ENCODE data around the gene DDX10. TPM values are rescaled to one million over a fixed set of nuclear protein-coding genes. Genes with fewer than 3 reads are reported as not detected.

The DDX10 gene
- total and polyA plus RNA-seq, 2 experiments from 2014 or later = 32.4 to 37.8 TPM

DNA sequence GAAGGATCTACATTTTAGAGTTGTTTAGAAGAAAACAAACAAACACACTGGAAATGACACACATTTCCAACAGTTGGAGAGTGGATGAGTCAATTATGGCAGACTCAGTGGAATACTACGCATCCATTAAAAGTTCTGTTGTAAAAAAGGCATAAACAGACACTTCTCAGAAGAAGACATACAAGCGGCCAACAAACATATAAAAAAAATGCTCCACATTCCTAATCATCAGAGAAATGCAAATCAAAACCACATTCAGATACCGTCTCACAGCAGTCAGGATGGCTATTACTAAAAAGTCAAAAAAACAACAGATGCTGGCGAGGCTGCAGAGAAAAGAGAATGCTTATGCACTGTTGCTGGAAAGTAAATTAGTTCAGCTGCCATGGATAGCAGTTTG lies 298.2 kb downstream of the DDX10 start (continued):
- TF ChIP-seq, protein P1, sequence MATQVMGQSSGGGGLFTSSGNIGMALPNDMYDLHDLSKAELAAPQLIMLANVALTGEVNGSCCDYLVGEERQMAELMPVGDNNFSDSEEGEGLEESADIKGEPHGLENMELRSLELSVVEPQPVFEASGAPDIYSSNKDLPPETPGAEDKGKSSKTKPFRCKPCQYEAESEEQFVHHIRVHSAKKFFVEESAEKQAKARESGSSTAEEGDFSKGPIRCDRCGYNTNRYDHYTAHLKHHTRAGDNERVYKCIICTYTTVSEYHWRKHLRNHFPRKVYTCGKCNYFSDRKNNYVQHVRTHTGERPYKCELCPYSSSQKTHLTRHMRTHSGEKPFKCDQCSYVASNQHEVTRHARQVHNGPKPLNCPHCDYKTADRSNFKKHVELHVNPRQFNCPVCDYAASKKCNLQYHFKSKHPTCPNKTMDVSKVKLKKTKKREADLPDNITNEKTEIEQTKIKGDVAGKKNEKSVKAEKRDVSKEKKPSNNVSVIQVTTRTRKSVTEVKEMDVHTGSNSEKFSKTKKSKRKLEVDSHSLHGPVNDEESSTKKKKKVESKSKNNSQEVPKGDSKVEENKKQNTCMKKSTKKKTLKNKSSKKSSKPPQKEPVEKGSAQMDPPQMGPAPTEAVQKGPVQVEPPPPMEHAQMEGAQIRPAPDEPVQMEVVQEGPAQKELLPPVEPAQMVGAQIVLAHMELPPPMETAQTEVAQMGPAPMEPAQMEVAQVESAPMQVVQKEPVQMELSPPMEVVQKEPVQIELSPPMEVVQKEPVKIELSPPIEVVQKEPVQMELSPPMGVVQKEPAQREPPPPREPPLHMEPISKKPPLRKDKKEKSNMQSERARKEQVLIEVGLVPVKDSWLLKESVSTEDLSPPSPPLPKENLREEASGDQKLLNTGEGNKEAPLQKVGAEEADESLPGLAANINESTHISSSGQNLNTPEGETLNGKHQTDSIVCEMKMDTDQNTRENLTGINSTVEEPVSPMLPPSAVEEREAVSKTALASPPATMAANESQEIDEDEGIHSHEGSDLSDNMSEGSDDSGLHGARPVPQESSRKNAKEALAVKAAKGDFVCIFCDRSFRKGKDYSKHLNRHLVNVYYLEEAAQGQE (IDR thresholded peaks at IDR 0.05; ENCODE audit: unreplicated experiment) = no peak
- TF ChIP-seq, protein P2, sequence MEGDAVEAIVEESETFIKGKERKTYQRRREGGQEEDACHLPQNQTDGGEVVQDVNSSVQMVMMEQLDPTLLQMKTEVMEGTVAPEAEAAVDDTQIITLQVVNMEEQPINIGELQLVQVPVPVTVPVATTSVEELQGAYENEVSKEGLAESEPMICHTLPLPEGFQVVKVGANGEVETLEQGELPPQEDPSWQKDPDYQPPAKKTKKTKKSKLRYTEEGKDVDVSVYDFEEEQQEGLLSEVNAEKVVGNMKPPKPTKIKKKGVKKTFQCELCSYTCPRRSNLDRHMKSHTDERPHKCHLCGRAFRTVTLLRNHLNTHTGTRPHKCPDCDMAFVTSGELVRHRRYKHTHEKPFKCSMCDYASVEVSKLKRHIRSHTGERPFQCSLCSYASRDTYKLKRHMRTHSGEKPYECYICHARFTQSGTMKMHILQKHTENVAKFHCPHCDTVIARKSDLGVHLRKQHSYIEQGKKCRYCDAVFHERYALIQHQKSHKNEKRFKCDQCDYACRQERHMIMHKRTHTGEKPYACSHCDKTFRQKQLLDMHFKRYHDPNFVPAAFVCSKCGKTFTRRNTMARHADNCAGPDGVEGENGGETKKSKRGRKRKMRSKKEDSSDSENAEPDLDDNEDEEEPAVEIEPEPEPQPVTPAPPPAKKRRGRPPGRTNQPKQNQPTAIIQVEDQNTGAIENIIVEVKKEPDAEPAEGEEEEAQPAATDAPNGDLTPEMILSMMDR (conservative IDR thresholded peaks at IDR 0.05; ENCODE audit: low read depth in 2 of 2) = no peak
- TF ChIP-seq EZH2phosphoT487 (IDR thresholded peaks at IDR 0.05; ENCODE audit: unreplicated experiment) (no peak), JUNB (IDR thresholded peaks at IDR 0.05; ENCODE audit: unreplicated experiment) (no peak), CREB1 (CRISPR knock-in tag; IDR thresholded peaks at IDR 0.05; ENCODE audit: low read depth) (no peak), STAT1 (IDR thresholded peaks at IDR 0.05; ENCODE audit: unreplicated experiment) (no peak), ZNF331 (CRISPR knock-in tag; IDR thresholded peaks at IDR 0.05; ENCODE audit: low read depth) (no peak)
- TF ChIP-seq, protein P3, sequence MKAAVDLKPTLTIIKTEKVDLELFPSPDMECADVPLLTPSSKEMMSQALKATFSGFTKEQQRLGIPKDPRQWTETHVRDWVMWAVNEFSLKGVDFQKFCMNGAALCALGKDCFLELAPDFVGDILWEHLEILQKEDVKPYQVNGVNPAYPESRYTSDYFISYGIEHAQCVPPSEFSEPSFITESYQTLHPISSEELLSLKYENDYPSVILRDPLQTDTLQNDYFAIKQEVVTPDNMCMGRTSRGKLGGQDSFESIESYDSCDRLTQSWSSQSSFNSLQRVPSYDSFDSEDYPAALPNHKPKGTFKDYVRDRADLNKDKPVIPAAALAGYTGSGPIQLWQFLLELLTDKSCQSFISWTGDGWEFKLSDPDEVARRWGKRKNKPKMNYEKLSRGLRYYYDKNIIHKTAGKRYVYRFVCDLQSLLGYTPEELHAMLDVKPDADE (IDR thresholded peaks at IDR 0.05) = no peak

DNA sequence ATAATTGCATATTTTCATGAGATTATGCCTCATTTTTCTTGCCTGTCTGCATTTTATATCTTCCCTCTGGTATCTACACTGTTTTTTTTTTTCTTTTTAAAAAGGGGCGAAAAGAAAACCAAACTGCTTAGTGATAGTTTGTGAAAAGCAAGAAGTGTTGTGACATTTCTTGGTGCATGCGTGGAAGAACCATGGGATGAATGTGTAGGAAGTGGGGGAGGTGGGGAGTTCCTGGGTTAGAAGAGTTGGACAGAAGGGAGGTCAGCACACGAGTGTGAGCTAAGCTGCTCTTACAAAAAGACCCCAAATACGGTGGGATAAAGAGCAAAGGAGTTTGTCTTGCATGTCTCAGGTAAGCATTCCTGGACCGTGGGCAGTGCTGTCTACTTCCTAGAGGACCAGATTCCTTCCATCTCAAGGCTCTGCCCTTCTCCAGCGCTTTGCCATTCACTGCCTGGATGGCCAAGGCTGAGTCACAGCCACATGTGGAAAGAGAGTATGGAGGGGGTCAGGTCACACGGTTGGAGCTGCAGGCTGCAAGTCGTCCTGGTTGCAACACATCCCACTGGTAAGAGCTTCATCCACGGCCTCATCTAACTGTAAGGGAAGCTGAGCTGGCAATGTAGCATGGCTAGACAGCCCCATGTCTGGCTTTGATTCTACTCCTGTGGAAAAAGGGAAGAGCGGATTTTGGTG lies 300.6 kb downstream of the DDX10 start:
- Mint-ChIP-seq H3K27me3 (ENCODE audit: insufficient read depth, low read depth, poor library complexity) (peaks cover 6% of the 10 kb centered on the region), H3K4me3 (no peak overlapping the region), H3K27ac (peak overlapping the region; percentile 2; the same call in 1 of the 2 replicates), H3K36me3 (ENCODE audit: low read depth) (no peaks in the 10 kb centered on the region), H3K9me3 (no peaks in the 10 kb centered on the region; the same call in 2 of the 3 replicates), H3K4me1 (peaks cover 26% of the 10 kb centered on the region)
- DNase-seq (ENCODE audit: low spot score) = no peak
- no peaks in the 10 kb centered on the region for H3F3A ChIP-seq (replicated peaks; ENCODE audit: low read depth)
- H3K79me2 ChIP-seq (replicated peaks; ENCODE audit: insufficient read depth) = no peaks in the 10 kb centered on the region
- no peak for ATAC-seq
- H3K4me3 ChIP-seq = no peak overlapping the region
- TF ChIP-seq JUNB (IDR thresholded peaks at IDR 0.05; ENCODE audit: unreplicated experiment) (no peak), NANOG (IDR thresholded peaks at IDR 0.05; ENCODE audit: borderline replicate concordance) (no peak)
- TF ChIP-seq, protein P4, sequence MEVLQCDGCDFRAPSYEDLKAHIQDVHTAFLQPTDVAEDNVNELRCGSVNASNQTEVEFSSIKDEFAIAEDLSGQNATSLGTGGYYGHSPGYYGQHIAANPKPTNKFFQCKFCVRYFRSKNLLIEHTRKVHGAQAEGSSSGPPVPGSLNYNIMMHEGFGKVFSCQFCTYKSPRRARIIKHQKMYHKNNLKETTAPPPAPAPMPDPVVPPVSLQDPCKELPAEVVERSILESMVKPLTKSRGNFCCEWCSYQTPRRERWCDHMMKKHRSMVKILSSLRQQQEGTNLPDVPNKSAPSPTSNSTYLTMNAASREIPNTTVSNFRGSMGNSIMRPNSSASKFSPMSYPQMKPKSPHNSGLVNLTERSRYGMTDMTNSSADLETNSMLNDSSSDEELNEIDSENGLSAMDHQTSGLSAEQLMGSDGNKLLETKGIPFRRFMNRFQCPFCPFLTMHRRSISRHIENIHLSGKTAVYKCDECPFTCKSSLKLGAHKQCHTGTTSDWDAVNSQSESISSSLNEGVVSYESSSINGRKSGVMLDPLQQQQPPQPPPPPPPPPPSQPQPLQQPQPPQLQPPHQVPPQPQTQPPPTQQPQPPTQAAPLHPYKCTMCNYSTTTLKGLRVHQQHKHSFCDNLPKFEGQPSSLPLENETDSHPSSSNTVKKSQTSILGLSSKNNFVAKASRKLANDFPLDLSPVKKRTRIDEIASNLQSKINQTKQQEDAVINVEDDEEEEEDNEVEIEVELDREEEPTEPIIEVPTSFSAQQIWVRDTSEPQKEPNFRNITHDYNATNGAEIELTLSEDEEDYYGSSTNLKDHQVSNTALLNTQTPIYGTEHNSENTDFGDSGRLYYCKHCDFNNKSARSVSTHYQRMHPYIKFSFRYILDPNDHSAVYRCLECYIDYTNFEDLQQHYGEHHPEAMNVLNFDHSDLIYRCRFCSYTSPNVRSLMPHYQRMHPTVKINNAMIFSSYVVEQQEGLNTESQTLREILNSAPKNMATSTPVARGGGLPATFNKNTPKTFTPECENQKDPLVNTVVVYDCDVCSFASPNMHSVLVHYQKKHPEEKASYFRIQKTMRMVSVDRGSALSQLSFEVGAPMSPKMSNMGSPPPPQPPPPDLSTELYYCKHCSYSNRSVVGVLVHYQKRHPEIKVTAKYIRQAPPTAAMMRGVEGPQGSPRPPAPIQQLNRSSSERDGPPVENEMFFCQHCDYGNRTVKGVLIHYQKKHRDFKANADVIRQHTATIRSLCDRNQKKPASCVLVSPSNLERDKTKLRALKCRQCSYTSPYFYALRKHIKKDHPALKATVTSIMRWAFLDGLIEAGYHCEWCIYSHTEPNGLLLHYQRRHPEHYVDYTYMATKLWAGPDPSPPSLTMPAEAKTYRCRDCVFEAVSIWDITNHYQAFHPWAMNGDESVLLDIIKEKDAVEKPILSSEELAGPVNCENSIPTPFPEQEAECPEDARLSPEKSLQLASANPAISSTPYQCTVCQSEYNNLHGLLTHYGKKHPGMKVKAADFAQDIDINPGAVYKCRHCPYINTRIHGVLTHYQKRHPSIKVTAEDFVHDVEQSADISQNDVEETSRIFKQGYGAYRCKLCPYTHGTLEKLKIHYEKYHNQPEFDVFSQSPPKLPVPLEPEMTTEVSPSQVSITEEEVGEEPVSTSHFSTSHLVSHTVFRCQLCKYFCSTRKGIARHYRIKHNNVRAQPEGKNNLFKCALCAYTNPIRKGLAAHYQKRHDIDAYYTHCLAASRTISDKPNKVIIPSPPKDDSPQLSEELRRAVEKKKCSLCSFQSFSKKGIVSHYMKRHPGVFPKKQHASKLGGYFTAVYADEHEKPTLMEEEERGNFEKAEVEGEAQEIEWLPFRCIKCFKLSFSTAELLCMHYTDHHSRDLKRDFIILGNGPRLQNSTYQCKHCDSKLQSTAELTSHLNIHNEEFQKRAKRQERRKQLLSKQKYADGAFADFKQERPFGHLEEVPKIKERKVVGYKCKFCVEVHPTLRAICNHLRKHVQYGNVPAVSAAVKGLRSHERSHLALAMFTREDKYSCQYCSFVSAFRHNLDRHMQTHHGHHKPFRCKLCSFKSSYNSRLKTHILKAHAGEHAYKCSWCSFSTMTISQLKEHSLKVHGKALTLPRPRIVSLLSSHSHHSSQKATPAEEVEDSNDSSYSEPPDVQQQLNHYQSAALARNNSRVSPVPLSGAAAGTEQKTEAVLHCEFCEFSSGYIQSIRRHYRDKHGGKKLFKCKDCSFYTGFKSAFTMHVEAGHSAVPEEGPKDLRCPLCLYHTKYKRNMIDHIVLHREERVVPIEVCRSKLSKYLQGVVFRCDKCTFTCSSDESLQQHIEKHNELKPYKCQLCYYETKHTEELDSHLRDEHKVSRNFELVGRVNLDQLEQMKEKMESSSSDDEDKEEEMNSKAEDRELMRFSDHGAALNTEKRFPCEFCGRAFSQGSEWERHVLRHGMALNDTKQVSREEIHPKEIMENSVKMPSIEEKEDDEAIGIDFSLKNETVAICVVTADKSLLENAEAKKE (CRISPR knock-in tag; IDR thresholded peaks at IDR 0.05) = no peak
- no peaks in the 10 kb centered on the region for H3K27me3 ChIP-seq (ENCODE audit: insufficient read depth)
- no peaks in the 10 kb centered on the region for H3K36me3 ChIP-seq (ENCODE audit: insufficient read depth)
- H3K4me1 ChIP-seq (ENCODE audit: insufficient read depth) = peaks cover 19% of the 10 kb centered on the region
- H3K27ac ChIP-seq (ENCODE audit: low read depth) = no peak overlapping the region
- no peaks in the 10 kb centered on the region for H4K20me1 ChIP-seq (replicated peaks; ENCODE audit: insufficient read depth)
- H3K9me2 ChIP-seq (ENCODE audit: insufficient read depth) = peaks cover 14% of the 10 kb centered on the region; the same call in 1 of the 2 replicates
- no peak overlapping the region for H3K4me2 ChIP-seq
- peak overlapping the region; percentile 32; the same call in 1 of the 2 replicates for H2AFZ ChIP-seq
